ENCODE measurements around the gene CASK.
A peak's percentile ranks its signal among the peaks of the same experiment; 100 is the strongest.

CASK gene

GRCh38 chrX:41761169-41761568, 162.2 kb downstream of the CASK start:
- Histone ChIP-seq H2BK120ac (ENCODE audit: low read depth, low read length) (no peak overlapping the region), H2BK5ac (ENCODE audit: low read length) (no peak overlapping the region), H2BK15ac (replicated peaks; ENCODE audit: low read depth) (no peak overlapping the region), H3K4me3 (ENCODE audit: low read length) (no peak overlapping the region), H3K56ac (ENCODE audit: low read length) (no peak overlapping the region), H3K36me3 (ENCODE audit: control insufficient read depth, insufficient read depth, low read length) (no peaks in the 10 kb centered on the region), H3K27ac (ENCODE audit: low read depth, low read length) (no peak overlapping the region), H4K5ac (ENCODE audit: low read length) (no peak overlapping the region), H3K9ac (ENCODE audit: low read length) (no peak overlapping the region), H3K27me3 (ENCODE audit: insufficient read depth, low read length, poor library complexity) (no peaks in the 10 kb centered on the region), H2AK5ac (ENCODE audit: low read length) (no peak overlapping the region), H3K79me2 (ENCODE audit: control insufficient read depth, insufficient read depth, low read length) (no peaks in the 10 kb centered on the region), H3K4me1 (ENCODE audit: control insufficient read depth, low read depth, low read length) (no peaks in the 10 kb centered on the region), H3K23ac (ENCODE audit: low read length) (no peak overlapping the region), H3K4ac (ENCODE audit: low read depth, low read length) (no peak overlapping the region), H4K8ac (ENCODE audit: low read depth, low read length) (no peak overlapping the region), H3K4me2 (ENCODE audit: low read length) (no peak overlapping the region), H3K79me1 (ENCODE audit: low read length) (no peaks in the 10 kb centered on the region), H3K18ac (ENCODE audit: low read length) (no peak overlapping the region)
- no CpG with 5 or more reads among the region's 3 CpGs for WGBS (ENCODE audit: extremely low coverage, insufficient coverage, low lambda C conversion rate)
- DNase-seq: no peak

GRCh38 chrX:41759817-41760216, 163.5 kb downstream of the CASK start:
- WGBS (ENCODE audit: extremely low coverage, insufficient coverage, low lambda C conversion rate): no CpG with 5 or more reads among the region's 3 CpGs
- H4K5ac ChIP-seq (ENCODE audit: low read length): no peak overlapping the region
- no peak overlapping the region for H4K8ac ChIP-seq (ENCODE audit: low read depth, low read length)
- H3K4ac ChIP-seq (ENCODE audit: low read depth, low read length): no peak overlapping the region
- H3K27ac ChIP-seq (ENCODE audit: low read depth, low read length): no peak overlapping the region
- H2BK120ac ChIP-seq (ENCODE audit: low read depth, low read length): no peak overlapping the region
- no peak overlapping the region for H3K23ac ChIP-seq (ENCODE audit: low read length)
- H3K4me3 ChIP-seq (ENCODE audit: low read length): no peak overlapping the region
- H3K27me3 ChIP-seq (ENCODE audit: insufficient read depth, low read length, poor library complexity): no peaks in the 10 kb centered on the region
- no peaks in the 10 kb centered on the region for H3K36me3 ChIP-seq (ENCODE audit: control insufficient read depth, insufficient read depth, low read length)
- DNase-seq: peak; percentile 51
- no peak overlapping the region for H2AK5ac ChIP-seq (ENCODE audit: low read length)
- no peak overlapping the region for H3K9ac ChIP-seq (ENCODE audit: low read length)
- H3K4me1 ChIP-seq (ENCODE audit: control insufficient read depth, low read depth, low read length): no peaks in the 10 kb centered on the region
- H3K18ac ChIP-seq (ENCODE audit: low read length): no peak overlapping the region
- no peak overlapping the region for H3K4me2 ChIP-seq (ENCODE audit: low read length)
- H2BK5ac ChIP-seq (ENCODE audit: low read length): no peak overlapping the region
- no peak overlapping the region for H2BK15ac ChIP-seq (replicated peaks; ENCODE audit: low read depth)
- H3K56ac ChIP-seq (ENCODE audit: low read length): no peak overlapping the region
- H3K79me1 ChIP-seq (ENCODE audit: low read length): no peaks in the 10 kb centered on the region
- H3K79me2 ChIP-seq (ENCODE audit: control insufficient read depth, insufficient read depth, low read length): no peaks in the 10 kb centered on the region

DNA sequence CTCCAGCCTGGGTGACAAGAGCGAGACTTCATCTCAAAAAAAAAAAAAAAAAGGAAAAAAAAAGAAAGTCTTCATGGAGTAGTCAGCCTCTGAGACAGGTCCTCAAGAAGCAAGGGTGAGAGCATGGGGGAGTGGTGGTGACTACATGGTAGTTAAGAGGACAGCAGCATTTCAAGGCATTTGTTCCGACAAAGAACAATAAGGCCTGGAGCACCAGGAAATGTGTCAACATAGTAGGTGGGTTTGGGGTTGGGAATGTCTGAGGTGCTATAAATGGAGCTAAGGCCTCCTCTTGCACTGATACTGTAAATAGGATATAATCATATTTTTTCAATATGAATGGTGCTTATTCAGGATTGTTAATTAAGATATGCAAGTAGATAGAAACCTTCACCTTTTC, 165.0 kb downstream of the CASK start:
- Histone ChIP-seq H2BK120ac (ENCODE audit: low read depth, low read length) (no peak overlapping the region), H3K4ac (ENCODE audit: low read depth, low read length) (no peak overlapping the region), H2BK15ac (replicated peaks; ENCODE audit: low read depth) (no peak overlapping the region), H2BK5ac (ENCODE audit: low read length) (no peak overlapping the region), H3K27ac (ENCODE audit: low read depth, low read length) (no peak overlapping the region), H3K4me1 (ENCODE audit: control insufficient read depth, low read depth, low read length) (no peaks in the 10 kb centered on the region), H4K5ac (ENCODE audit: low read length) (no peak overlapping the region), H3K56ac (ENCODE audit: low read length) (no peak overlapping the region), H3K4me3 (ENCODE audit: low read length) (no peak overlapping the region), H3K4me2 (ENCODE audit: low read length) (no peak overlapping the region), H3K79me1 (ENCODE audit: low read length) (no peaks in the 10 kb centered on the region), H4K8ac (ENCODE audit: low read depth, low read length) (no peak overlapping the region), H3K27me3 (ENCODE audit: insufficient read depth, low read length, poor library complexity) (no peaks in the 10 kb centered on the region), H3K18ac (ENCODE audit: low read length) (no peak overlapping the region), H3K36me3 (ENCODE audit: control insufficient read depth, insufficient read depth, low read length) (no peaks in the 10 kb centered on the region), H3K23ac (ENCODE audit: low read length) (no peak overlapping the region), H3K9ac (ENCODE audit: low read length) (no peak overlapping the region), H2AK5ac (ENCODE audit: low read length) (no peak overlapping the region), H3K79me2 (ENCODE audit: control insufficient read depth, insufficient read depth, low read length) (no peaks in the 10 kb centered on the region)
- no CpG with 5 or more reads among the region's 2 CpGs for WGBS (ENCODE audit: extremely low coverage, insufficient coverage, low lambda C conversion rate)
- DNase-seq: no peak

- Histone ChIP-seq H3K9ac (ENCODE audit: low read length) (no peak overlapping the region), H3K56ac (ENCODE audit: low read length) (no peak overlapping the region), H2AK5ac (ENCODE audit: low read length) (no peak overlapping the region), H3K36me3 (ENCODE audit: control insufficient read depth, insufficient read depth, low read length) (no peaks in the 10 kb centered on the region), H3K18ac (ENCODE audit: low read length) (no peak overlapping the region), H3K4me3 (ENCODE audit: low read length) (no peak overlapping the region), H4K8ac (ENCODE audit: low read depth, low read length) (no peak overlapping the region), H2BK15ac (replicated peaks; ENCODE audit: low read depth) (no peak overlapping the region), H4K5ac (ENCODE audit: low read length) (no peak overlapping the region), H2BK5ac (ENCODE audit: low read length) (no peak overlapping the region), H3K4me2 (ENCODE audit: low read length) (no peak overlapping the region), H3K4me1 (ENCODE audit: control insufficient read depth, low read depth, low read length) (no peaks in the 10 kb centered on the region), H3K79me1 (ENCODE audit: low read length) (no peaks in the 10 kb centered on the region), H3K4ac (ENCODE audit: low read depth, low read length) (no peak overlapping the region), H3K23ac (ENCODE audit: low read length) (no peak overlapping the region), H3K27me3 (ENCODE audit: insufficient read depth, low read length, poor library complexity) (no peaks in the 10 kb centered on the region), H3K27ac (ENCODE audit: low read depth, low read length) (no peak overlapping the region), H2BK120ac (ENCODE audit: low read depth, low read length) (no peak overlapping the region), H3K79me2 (ENCODE audit: control insufficient read depth, insufficient read depth, low read length) (no peaks in the 10 kb centered on the region)
- no peak for DNase-seq
- WGBS (ENCODE audit: extremely low coverage, insufficient coverage, low lambda C conversion rate): no CpG with 5 or more reads among the region's 3 CpGs
These were observed 172.6 kb downstream of the CASK start for GRCh38 chrX:41750716-41751115.

- H3K27me3 ChIP-seq (ENCODE audit: insufficient read depth, low read length, poor library complexity): no peaks in the 10 kb centered on the region
- no peak overlapping the region for H2BK5ac ChIP-seq (ENCODE audit: low read length)
- H3K18ac ChIP-seq (ENCODE audit: low read length): no peak overlapping the region
- H4K5ac ChIP-seq (ENCODE audit: low read length): no peak overlapping the region
- H3K4me3 ChIP-seq (ENCODE audit: low read length): no peak overlapping the region
- no peaks in the 10 kb centered on the region for H3K79me1 ChIP-seq (ENCODE audit: low read length)
- DNase-seq: no peak
- H3K27ac ChIP-seq (ENCODE audit: low read depth, low read length): no peak overlapping the region
- no peak overlapping the region for H2AK5ac ChIP-seq (ENCODE audit: low read length)
- no peaks in the 10 kb centered on the region for H3K79me2 ChIP-seq (ENCODE audit: control insufficient read depth, insufficient read depth, low read length)
- H2BK120ac ChIP-seq (ENCODE audit: low read depth, low read length): no peak overlapping the region
- no peaks in the 10 kb centered on the region for H3K4me1 ChIP-seq (ENCODE audit: control insufficient read depth, low read depth, low read length)
- no CpG with 5 or more reads among the region's 1 CpG for WGBS (ENCODE audit: extremely low coverage, insufficient coverage, low lambda C conversion rate)
- no peak overlapping the region for H2BK15ac ChIP-seq (replicated peaks; ENCODE audit: low read depth)
- H4K8ac ChIP-seq (ENCODE audit: low read depth, low read length): no peak overlapping the region
- no peak overlapping the region for H3K4ac ChIP-seq (ENCODE audit: low read depth, low read length)
- H3K9ac ChIP-seq (ENCODE audit: low read length): no peak overlapping the region
- H3K36me3 ChIP-seq (ENCODE audit: control insufficient read depth, insufficient read depth, low read length): no peaks in the 10 kb centered on the region
- no peak overlapping the region for H3K56ac ChIP-seq (ENCODE audit: low read length)
- H3K4me2 ChIP-seq (ENCODE audit: low read length): no peak overlapping the region
- no peak overlapping the region for H3K23ac ChIP-seq (ENCODE audit: low read length)
These were observed 183.5 kb downstream of the CASK start for GRCh38 chrX:41739871-41740270.

DNA sequence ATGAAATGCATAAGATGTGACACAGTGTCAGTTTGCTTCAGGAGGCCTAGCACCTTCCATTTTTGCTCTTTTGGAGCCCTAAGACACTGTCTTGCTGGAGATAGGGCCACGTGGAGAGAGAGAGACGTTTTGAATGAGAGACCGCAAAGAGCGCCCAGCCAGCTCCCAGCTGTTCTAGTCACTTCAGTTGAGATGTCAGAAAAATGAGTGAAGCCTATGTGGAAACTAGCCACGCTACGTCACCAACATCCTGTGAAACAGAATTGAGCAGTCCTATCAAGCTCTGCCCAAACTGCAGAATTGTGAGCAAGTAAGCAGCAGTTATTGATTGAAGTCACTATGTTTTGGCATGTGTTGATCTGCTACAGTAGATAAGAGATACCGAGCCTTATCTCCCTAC, 186.3 kb downstream of the CASK start:
- Histone ChIP-seq H3K36me3 (ENCODE audit: control insufficient read depth, insufficient read depth, low read length) (no peaks in the 10 kb centered on the region), H2BK5ac (ENCODE audit: low read length) (no peak overlapping the region), H3K79me2 (ENCODE audit: control insufficient read depth, insufficient read depth, low read length) (no peaks in the 10 kb centered on the region), H3K4me1 (ENCODE audit: control insufficient read depth, low read depth, low read length) (no peaks in the 10 kb centered on the region), H3K27ac (ENCODE audit: low read depth, low read length) (no peak overlapping the region), H3K4ac (ENCODE audit: low read depth, low read length) (no peak overlapping the region), H3K4me3 (ENCODE audit: low read length) (no peak overlapping the region), H2BK15ac (replicated peaks; ENCODE audit: low read depth) (no peak overlapping the region), H3K9ac (ENCODE audit: low read length) (no peak overlapping the region), H3K18ac (ENCODE audit: low read length) (no peak overlapping the region), H4K8ac (ENCODE audit: low read depth, low read length) (no peak overlapping the region), H3K4me2 (ENCODE audit: low read length) (no peak overlapping the region), H3K27me3 (ENCODE audit: insufficient read depth, low read length, poor library complexity) (no peaks in the 10 kb centered on the region), H2AK5ac (ENCODE audit: low read length) (no peak overlapping the region), H2BK120ac (ENCODE audit: low read depth, low read length) (no peak overlapping the region), H3K79me1 (ENCODE audit: low read length) (no peaks in the 10 kb centered on the region), H4K5ac (ENCODE audit: low read length) (no peak overlapping the region), H3K56ac (ENCODE audit: low read length) (no peak overlapping the region), H3K23ac (ENCODE audit: low read length) (no peak overlapping the region)
- WGBS (ENCODE audit: extremely low coverage, insufficient coverage, low lambda C conversion rate): no CpG with 5 or more reads among the region's 7 CpGs
- no peak for DNase-seq
